GM04504 (cell line): ENCODE data around the gene RFXANK.
A peak's percentile ranks its signal among the peaks of the same experiment; 100 is the strongest.
"Not testable (repeated sequence)": the region's sequence is repeated elsewhere in the genome, so short reads cannot be mapped to it uniquely, and the experiment has no call there.

Experiments
- DNase-seq: peaks from one replicate; pipeline ENCODE4 v3.0.0-alpha.2; 2012; ENCODE audit warnings: low read depth

Gene RFXANK

GRCh38 chr19:19170053-19170872 is 21.8 kb upstream of the RFXANK start, which contains the start of gene MEF2B:
TSS of gene MEF2B (minus strand) at chr19:19170263. CDS start at chr19:19150735, 19,528 bp downstream.
- peak; percentile 23 for DNase-seq

GRCh38 chr19:19170873-19171672 is 21.0 kb upstream of the RFXANK start:
- DNase-seq = no peak

GRCh38 chr19:19171821-19172532 is 20.1 kb upstream of the RFXANK start:
- no peak for DNase-seq

GRCh38 chr19:19173243-19173642 is 18.8 kb upstream of the RFXANK start:
- not testable (repeated sequence) for DNase-seq

GRCh38 chr19:19176950-19177349 is 15.1 kb upstream of the RFXANK start:
- no peak for DNase-seq

- DNase-seq = no peak
These were observed 12.3 kb upstream of the RFXANK start for GRCh38 chr19:19179548-19180441.

GRCh38 chr19:19181488-19181998 is 10.5 kb upstream of the RFXANK start:
- no peak for DNase-seq

GRCh38 chr19:19185853-19186740 is 6.0 kb upstream of the RFXANK start:
- no peak for DNase-seq

- DNase-seq = no peak
These were observed 5.3 kb upstream of the RFXANK start for GRCh38 chr19:19186742-19187141.

- DNase-seq = no peak
These were observed 335 bp upstream of the RFXANK start for GRCh38 chr19:19191768-19192077.

GRCh38 chr19:19192910-19193423 is 909 bp downstream of the RFXANK start:
- DNase-seq = no peak

GRCh38 chr19:19193926-19194325 is 1.9 kb downstream of the RFXANK start:
- no peak for DNase-seq

GRCh38 chr19:19201697-19202630 is 9.9 kb downstream of the RFXANK start:
- DNase-seq = no peak

GRCh38 chr19:19202707-19203011 is 10.6 kb downstream of the RFXANK start:
- DNase-seq = no peak

GRCh38 chr19:19203012-19203856 is 11.2 kb downstream of the RFXANK start, which contains the start of gene NR2C2AP:
TSS of gene NR2C2AP (minus strand) at chr19:19203414. CDS start at chr19:19203060, 354 bp downstream.
- peak; percentile 67 for DNase-seq

- no peak for DNase-seq
These were observed 12.1 kb downstream of the RFXANK start for GRCh38 chr19:19204181-19204580.

- no peak for DNase-seq
These were observed 13.7 kb downstream of the RFXANK start for GRCh38 chr19:19205416-19206410.
